ENCODE data around the gene RCBTB2.
"Not testable (repeated sequence)": the region's sequence is repeated elsewhere in the genome, so short reads cannot be mapped to it uniquely, and the experiment has no call there.

RCBTB2 gene

GRCh38 chr13:48478391-48478790 is 54.5 kb downstream of the RCBTB2 start:
- H3K4me3 ChIP-seq (ENCODE audit: low read length): no peak overlapping the region
- no peak for TF ChIP-seq CTCF (conservative IDR thresholded peaks at IDR 0.05; ENCODE audit: low read depth, low read length)
- no peak for DNase-seq (ENCODE audit: low read depth)

GRCh38 chr13:48477191-48477855 is 55.6 kb downstream of the RCBTB2 start:
- no peak for DNase-seq (ENCODE audit: low read depth)
- H3K4me3 ChIP-seq (ENCODE audit: low read length): no peak overlapping the region
- no peak for TF ChIP-seq CTCF (conservative IDR thresholded peaks at IDR 0.05; ENCODE audit: low read depth, low read length)

- H3K4me3 ChIP-seq (ENCODE audit: low read length): no peak overlapping the region
- no peak for DNase-seq (ENCODE audit: low read depth)
- no peak for TF ChIP-seq CTCF (conservative IDR thresholded peaks at IDR 0.05; ENCODE audit: low read depth, low read length)
These were observed 56.2 kb downstream of the RCBTB2 start for GRCh38 chr13:48476686-48477085.

- no peak overlapping the region for H3K4me3 ChIP-seq (ENCODE audit: low read length)
- DNase-seq (ENCODE audit: low read depth): no peak
- no peak for TF ChIP-seq CTCF (conservative IDR thresholded peaks at IDR 0.05; ENCODE audit: low read depth, low read length)
These were observed 56.7 kb downstream of the RCBTB2 start for GRCh38 chr13:48476215-48476614.

- no peak for DNase-seq (ENCODE audit: low read depth)
- H3K4me3 ChIP-seq (ENCODE audit: low read length): no peak overlapping the region
- no peak for TF ChIP-seq CTCF (conservative IDR thresholded peaks at IDR 0.05; ENCODE audit: low read depth, low read length)
These were observed 57.6 kb downstream of the RCBTB2 start for GRCh38 chr13:48475230-48475629.

- no peak for TF ChIP-seq CTCF (conservative IDR thresholded peaks at IDR 0.05; ENCODE audit: low read depth, low read length)
- H3K4me3 ChIP-seq (ENCODE audit: low read length): no peak overlapping the region
- no peak for DNase-seq (ENCODE audit: low read depth)
These were observed 75.2 kb downstream of the RCBTB2 start for GRCh38 chr13:48457578-48458242.

GRCh38 chr13:48456546-48456945 is 76.3 kb downstream of the RCBTB2 start:
- TF ChIP-seq CTCF (conservative IDR thresholded peaks at IDR 0.05; ENCODE audit: low read depth, low read length): no peak
- DNase-seq (ENCODE audit: low read depth): no peak
- no peak overlapping the region for H3K4me3 ChIP-seq (ENCODE audit: low read length)

GRCh38 chr13:48451196-48451595 is 81.7 kb downstream of the RCBTB2 start:
- H3K4me3 ChIP-seq (ENCODE audit: low read length); DNase-seq (ENCODE audit: low read depth): not testable (repeated sequence)
